ENCODE data around the gene TM4SF5. TPM values are rescaled to one million over a fixed set of nuclear protein-coding genes. Genes with fewer than 3 reads are reported as not detected.

The TM4SF5 gene
- total RNA-seq, 2 experiments from 2014 or later = not detected

- no peaks in the 10 kb centered on the region for H3K9me3 Mint-ChIP-seq
- ATAC-seq (no peak), DNase-seq (no peak)
- no peak overlapping the region for H3K27ac Mint-ChIP-seq
- intact Hi-C loops (cut with micrococcal nuclease) = no loop called here
- H3K4me3 Mint-ChIP-seq = no peak overlapping the region
- H3K36me3 Mint-ChIP-seq (ENCODE audit: low read depth) = no peaks in the 10 kb centered on the region
- H3K27me3 Mint-ChIP-seq = no peaks in the 10 kb centered on the region
- ChIA-PET CTCF (no interaction called here), POLR2A (no interaction called here)
- H3K4me1 Mint-ChIP-seq (ENCODE audit: low read depth) = peaks cover 6% of the 10 kb centered on the region
- TF ChIP-seq CTCF (IDR thresholded peaks at IDR 0.05) = no peak
Observed at GRCh38 chr17:4768298-4768697, 3.4 kb upstream of the TM4SF5 start.

- no peak for ATAC-seq
Observed at GRCh38 chr17:4769628-4770027, 2.1 kb upstream of the TM4SF5 start.

DNA sequence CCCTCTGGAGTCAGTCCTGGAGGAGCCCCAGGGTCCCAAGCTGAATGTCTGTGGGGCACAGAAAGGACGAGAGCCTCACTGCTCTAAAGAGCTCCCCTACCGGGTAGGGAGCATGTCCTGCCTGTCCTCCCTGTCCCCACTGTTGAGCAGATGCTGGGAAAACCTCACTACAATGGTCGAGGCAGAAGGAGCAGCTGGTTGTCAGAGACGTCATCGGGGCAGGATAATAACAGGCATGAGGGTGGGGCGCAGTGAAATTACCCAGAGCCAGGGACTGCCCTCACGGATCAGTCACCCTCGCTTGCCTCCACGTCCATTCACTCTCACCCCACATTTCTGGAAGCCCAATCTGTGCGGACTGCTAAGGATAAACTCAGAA lies 538 bp downstream of the TM4SF5 start:
- CTCF ChIA-PET = interaction anchor here (0.7 kb wide), 1 partner anchor 17 kb away, joined by 3 read pairs; the partner anchor contains the start of gene GLTPD2
- no peak for TF ChIP-seq CTCF (IDR thresholded peaks at IDR 0.05)
- Mint-ChIP-seq H3K4me3 (no peak overlapping the region), H3K4me1 (ENCODE audit: low read depth) (peaks cover 6% of the 10 kb centered on the region), H3K27ac (no peak overlapping the region), H3K27me3 (peaks cover 2% of the 10 kb centered on the region), H3K9me3 (no peaks in the 10 kb centered on the region), H3K36me3 (ENCODE audit: low read depth) (no peaks in the 10 kb centered on the region)
- ATAC-seq = no peak
- intact Hi-C loops (cut with micrococcal nuclease) = no loop called here
- POLR2A ChIA-PET = no interaction called here
- DNase-seq = no peak

More at GRCh38 chr17:4769628-4770027, 2.1 kb upstream of the TM4SF5 start:
- peaks cover 2% of the 10 kb centered on the region for H3K27me3 Mint-ChIP-seq
- no peak overlapping the region for H3K4me3 Mint-ChIP-seq
- H3K4me1 Mint-ChIP-seq (ENCODE audit: low read depth) = peaks cover 6% of the 10 kb centered on the region
- ChIA-PET POLR2A (no interaction called here), CTCF (no interaction called here)
- no peak for TF ChIP-seq CTCF (IDR thresholded peaks at IDR 0.05)
- intact Hi-C loops (cut with micrococcal nuclease) = no loop called here
- no peak for DNase-seq
- H3K27ac Mint-ChIP-seq = no peak overlapping the region
- H3K9me3 Mint-ChIP-seq = no peaks in the 10 kb centered on the region
- no peaks in the 10 kb centered on the region for H3K36me3 Mint-ChIP-seq (ENCODE audit: low read depth)

DNA sequence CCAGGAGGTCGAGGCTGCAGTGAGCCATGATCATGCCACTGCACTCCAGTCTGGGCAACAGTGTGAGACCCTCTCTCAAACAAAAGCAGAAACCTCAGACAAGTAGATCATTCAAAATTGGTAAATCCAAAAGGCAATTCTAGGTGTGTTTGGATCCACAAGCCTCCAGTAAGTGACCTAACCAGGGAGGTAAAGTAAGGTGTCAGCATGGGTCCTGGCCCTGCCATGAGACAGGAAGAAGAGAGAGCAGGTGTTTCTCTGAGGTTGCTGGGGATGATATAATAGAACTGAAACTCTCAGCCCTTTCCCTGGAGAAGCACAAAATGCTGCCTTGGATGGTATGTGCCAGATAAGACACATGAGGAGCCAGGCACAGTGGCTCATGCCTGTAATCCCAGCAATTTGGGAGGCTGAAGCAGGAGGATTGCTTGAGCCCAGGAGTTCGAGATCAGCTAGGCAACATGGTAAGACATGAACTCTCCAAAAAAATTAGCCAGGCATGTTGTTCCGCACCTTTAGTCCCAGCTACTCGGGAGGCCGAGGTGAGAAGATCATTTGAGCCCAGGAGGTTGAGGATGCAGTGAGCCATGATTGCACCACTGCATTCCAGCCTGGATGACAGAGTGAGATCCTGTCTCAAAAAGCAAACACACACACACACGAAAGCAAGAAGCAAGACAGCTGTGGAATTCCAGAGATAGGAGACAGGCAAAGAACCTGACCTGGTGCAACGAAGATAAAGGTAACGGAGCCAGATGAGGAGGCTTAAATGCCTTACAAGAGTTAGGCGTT lies 6.5 kb downstream of the TM4SF5 start:
- ChIA-PET CTCF (interaction anchor here (2.1 kb wide), 1 partner anchor 12 kb away, joined by 11 read pairs; no protein-coding TSS in a partner anchor), POLR2A (interaction anchor here (1.0 kb wide), 1 partner anchor 21 kb away, joined by 3 read pairs; no protein-coding TSS in a partner anchor)
- no peak for TF ChIP-seq CTCF (IDR thresholded peaks at IDR 0.05)
- Mint-ChIP-seq H3K36me3 (ENCODE audit: low read depth) (no peaks in the 10 kb centered on the region), H3K27me3 (peaks cover 12% of the 10 kb centered on the region), H3K4me1 (ENCODE audit: low read depth) (no peaks in the 10 kb centered on the region), H3K9me3 (no peaks in the 10 kb centered on the region), H3K4me3 (no peak overlapping the region), H3K27ac (no peak overlapping the region)
- intact Hi-C loops (cut with micrococcal nuclease) = no loop called here
- no peak for ATAC-seq
- no peak for DNase-seq

- TF ChIP-seq CTCF (IDR thresholded peaks at IDR 0.05) = no peak
- ChIA-PET POLR2A (interaction anchor here (0.7 to 0.8 kb wide), 2 partner anchors 10 to 151 kb away, joined by 3 to 4 read pairs; no protein-coding TSS in a partner anchor), CTCF (interaction anchor here (0.6 to 2.1 kb wide), 2 partner anchors 10 to 224 kb away, joined by 4 to 11 read pairs; no protein-coding TSS in a partner anchor)
- intact Hi-C loops (cut with micrococcal nuclease) = no loop called here
- Mint-ChIP-seq H3K27me3 (peaks cover 27% of the 10 kb centered on the region), H3K4me1 (ENCODE audit: low read depth) (peaks cover 3% of the 10 kb centered on the region), H3K36me3 (ENCODE audit: low read depth) (no peaks in the 10 kb centered on the region), H3K9me3 (no peaks in the 10 kb centered on the region), H3K27ac (no peak overlapping the region), H3K4me3 (no peak overlapping the region)
- no peak for ATAC-seq
- DNase-seq = no peak
Observed at GRCh38 chr17:4780325-4780955, 8.8 kb downstream of the TM4SF5 start.

Data from activated CD8-positive, alpha-beta T cell treated with anti-CD3 and anti-CD28 coated beads for 36 hours (primary cell).